Measurements from ENCODE around the gene WNT4. TPM values are rescaled to one million over a fixed set of nuclear protein-coding genes. Genes with fewer than 3 reads are reported as not detected.

Gene WNT4
- total RNA-seq, 1 donor from 2014 or later, result 1.1 TPM

DNA sequence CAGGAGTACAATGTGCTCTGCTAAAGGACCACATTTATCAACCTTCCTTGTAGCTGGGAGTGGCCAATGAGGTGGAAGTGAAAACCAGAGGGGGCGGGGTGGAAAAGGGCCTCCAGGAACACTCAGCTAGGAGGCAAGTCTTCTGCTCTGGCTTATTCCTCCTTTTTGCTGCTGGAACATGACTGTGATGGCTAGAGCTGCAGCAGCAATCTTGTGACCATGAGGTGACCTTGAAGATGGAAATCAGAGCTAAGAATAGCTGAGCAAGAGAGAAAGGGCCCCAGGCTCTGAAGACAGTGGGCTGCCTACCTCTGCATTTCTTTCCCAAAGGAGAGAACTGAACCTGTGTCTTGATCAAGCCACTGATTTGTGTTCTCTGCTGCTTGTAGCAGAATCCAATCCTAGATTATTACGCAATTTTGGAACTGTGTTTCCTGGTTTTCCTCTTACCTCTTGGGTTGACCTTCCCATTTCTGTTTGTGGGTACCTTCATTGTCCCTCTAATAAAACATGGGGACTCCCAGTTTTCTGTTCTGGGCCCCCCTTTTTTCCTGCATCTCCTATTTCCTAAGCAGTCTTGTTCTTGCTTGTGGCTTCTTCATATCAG, 36.4 kb upstream of the WNT4 start:
- TF ChIP-seq, protein P1, sequence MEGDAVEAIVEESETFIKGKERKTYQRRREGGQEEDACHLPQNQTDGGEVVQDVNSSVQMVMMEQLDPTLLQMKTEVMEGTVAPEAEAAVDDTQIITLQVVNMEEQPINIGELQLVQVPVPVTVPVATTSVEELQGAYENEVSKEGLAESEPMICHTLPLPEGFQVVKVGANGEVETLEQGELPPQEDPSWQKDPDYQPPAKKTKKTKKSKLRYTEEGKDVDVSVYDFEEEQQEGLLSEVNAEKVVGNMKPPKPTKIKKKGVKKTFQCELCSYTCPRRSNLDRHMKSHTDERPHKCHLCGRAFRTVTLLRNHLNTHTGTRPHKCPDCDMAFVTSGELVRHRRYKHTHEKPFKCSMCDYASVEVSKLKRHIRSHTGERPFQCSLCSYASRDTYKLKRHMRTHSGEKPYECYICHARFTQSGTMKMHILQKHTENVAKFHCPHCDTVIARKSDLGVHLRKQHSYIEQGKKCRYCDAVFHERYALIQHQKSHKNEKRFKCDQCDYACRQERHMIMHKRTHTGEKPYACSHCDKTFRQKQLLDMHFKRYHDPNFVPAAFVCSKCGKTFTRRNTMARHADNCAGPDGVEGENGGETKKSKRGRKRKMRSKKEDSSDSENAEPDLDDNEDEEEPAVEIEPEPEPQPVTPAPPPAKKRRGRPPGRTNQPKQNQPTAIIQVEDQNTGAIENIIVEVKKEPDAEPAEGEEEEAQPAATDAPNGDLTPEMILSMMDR (IDR thresholded peaks at IDR 0.05; ENCODE audit: insufficient read depth, low read length, severe bottlenecking), result no peak
- peaks cover 7% of the 10 kb centered on the region for H3K27me3 ChIP-seq (ENCODE audit: control insufficient read depth, insufficient read depth, low read length)
- H3K4me3 ChIP-seq (ENCODE audit: low read depth, low read length), result no peak overlapping the region
- no peak for DNase-seq (ENCODE audit: low read depth)
- FAIRE-seq, result no peak
- H3K36me3 ChIP-seq (ENCODE audit: control insufficient read depth, insufficient read depth, low read length), result no peaks in the 10 kb centered on the region

DNA sequence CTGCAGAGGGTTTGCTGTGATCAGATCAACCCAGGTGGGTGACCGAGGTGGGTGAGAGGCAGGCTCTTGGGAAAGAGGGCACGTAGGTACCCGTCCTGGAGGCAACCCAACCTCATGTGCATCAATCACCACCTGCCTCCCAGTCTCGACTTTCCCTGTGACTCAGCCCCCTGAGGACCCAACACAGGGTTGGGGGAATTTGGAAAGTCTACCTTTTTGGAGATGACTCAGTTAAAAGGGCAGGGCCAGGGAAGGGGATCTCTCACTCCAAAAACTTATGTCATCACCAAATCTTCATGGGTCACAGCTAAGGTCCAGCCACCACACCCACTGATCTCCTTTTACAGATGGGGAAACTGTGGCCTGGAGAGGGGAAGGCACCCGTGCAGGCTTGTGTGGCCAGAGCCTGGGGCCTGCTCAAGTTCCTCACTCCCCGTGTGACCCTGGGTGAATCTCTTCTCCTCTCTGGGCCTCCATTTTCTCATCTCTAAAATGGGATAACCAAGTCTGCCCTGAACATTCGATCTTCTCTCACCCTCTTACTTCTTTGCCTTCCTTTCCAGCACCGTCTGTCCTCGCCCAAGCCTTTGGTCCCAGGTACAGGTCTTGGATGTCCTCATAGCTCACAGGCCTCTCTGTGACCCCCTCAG, 34.6 kb upstream of the WNT4 start:
- Histone ChIP-seq H3K36me3 (ENCODE audit: control insufficient read depth, insufficient read depth, low read length) (no peaks in the 10 kb centered on the region), H3K27me3 (ENCODE audit: control insufficient read depth, insufficient read depth, low read length) (peaks cover 5% of the 10 kb centered on the region), H3K4me3 (ENCODE audit: low read depth, low read length) (no peak overlapping the region)
- no peak for FAIRE-seq
- TF ChIP-seq, protein P1 (IDR thresholded peaks at IDR 0.05; ENCODE audit: insufficient read depth, low read length, severe bottlenecking), result no peak
- DNase-seq (ENCODE audit: low read depth), result peak; percentile 89

DNA sequence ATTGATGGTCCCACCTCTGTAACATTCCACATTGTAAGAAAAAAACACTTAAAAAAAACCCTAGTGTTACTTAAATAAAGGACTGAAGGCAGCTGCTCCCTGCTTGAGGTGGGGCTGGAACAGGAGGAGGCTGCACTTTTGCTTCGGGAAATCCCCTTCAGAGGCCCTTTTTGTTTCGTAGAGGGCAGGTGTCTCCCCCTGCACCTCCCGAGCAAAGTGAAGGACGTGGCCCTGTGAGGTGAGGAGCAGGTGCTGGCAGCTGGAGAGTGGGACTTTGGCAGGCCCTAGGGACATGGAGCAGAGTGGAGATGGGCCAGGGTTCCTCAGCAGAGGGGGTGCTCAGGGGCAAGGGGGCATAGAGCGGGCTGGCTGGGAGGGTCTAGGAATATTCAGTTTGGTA, 33.4 kb upstream of the WNT4 start:
- Histone ChIP-seq H3K27me3 (ENCODE audit: control insufficient read depth, insufficient read depth, low read length) (no peaks in the 10 kb centered on the region), H3K36me3 (ENCODE audit: control insufficient read depth, insufficient read depth, low read length) (no peaks in the 10 kb centered on the region), H3K4me3 (ENCODE audit: low read depth, low read length) (no peak overlapping the region)
- TF ChIP-seq, protein P1 (IDR thresholded peaks at IDR 0.05; ENCODE audit: insufficient read depth, low read length, severe bottlenecking), result no peak
- DNase-seq (ENCODE audit: low read depth) (peak; percentile 8), FAIRE-seq (no peak)

DNA sequence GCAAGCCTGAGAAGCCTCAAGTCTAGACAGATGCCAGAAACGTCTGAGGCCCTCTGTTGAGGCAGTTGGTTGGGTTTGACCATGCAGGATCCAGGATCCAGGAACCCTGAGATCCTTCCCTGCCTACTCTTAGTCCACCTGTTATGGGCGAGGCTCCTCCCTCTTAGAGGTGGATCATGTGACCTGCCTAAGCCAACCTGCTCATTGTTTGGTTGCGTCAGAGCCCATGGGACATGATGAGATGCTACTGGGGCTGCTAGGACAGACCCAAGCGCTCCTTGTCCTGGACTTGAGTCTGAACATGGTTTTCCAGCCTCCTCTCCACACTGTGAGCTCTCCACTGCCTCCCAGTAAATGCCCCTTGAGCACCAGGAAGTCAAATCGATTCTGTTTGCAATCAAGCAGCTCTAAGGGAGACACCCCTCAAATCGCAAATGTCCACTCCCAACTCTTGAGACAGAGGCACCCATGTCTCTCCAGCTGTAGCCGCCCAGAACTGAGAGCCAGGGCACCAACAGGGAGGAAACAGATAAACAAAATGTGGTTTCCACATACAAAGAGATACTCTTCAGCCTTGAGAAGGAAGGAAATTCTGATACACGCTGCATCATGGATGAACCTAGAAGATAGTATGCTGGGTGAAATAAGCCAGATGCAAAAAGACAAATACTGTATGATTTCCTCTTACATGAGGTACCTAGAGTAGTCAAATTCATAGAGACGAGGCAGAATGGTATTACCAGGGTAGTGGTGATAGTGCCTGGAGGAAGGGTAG, 31.7 kb upstream of the WNT4 start:
- Histone ChIP-seq H3K4me3 (ENCODE audit: low read depth, low read length) (no peak overlapping the region), H3K27me3 (ENCODE audit: control insufficient read depth, insufficient read depth, low read length) (no peaks in the 10 kb centered on the region), H3K36me3 (ENCODE audit: control insufficient read depth, insufficient read depth, low read length) (no peaks in the 10 kb centered on the region)
- FAIRE-seq (no peak), DNase-seq (ENCODE audit: low read depth) (no peak)
- TF ChIP-seq, protein P1 (IDR thresholded peaks at IDR 0.05; ENCODE audit: insufficient read depth, low read length, severe bottlenecking), result no peak

DNA sequence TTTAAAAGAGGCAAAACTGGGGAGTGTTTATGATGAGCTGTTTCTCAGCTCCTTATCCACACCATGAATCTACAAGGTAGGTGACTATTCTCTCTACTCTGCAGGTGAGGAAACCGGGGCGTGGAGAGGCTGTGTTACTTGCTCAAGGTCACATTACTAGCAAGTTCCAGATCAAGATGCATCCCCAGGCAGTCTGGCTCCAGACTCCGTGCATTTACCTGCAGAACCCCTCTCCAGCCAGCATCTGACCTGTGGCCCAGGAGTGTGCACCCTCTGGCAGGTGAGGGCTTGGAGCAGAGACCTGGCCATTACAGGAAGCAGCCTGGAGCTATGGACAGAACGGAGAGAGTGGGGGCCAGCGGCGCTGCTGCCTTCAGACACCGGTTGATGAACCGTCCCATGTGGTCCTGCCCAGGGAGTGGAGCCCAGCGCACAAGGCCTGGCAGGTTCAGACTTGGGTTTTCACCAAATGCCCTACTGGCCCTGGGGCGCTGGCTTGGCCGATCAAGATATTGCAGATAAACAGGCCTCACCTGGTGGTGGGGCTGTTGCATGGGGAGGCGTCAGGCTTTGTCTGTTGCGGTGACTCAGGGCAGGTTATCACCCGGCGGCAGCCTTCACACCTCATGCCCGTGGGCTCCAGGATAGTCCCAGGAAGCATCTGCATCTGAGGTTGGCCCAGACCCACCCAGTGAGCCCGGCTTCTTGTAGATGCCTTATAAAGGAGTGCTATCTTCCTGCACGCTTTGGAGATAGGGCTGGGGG, 29.2 kb upstream of the WNT4 start:
- TF ChIP-seq, protein P1 (IDR thresholded peaks at IDR 0.05; ENCODE audit: insufficient read depth, low read length, severe bottlenecking), result no peak
- peak; percentile 8 for DNase-seq (ENCODE audit: low read depth)
- Histone ChIP-seq H3K36me3 (ENCODE audit: control insufficient read depth, insufficient read depth, low read length) (no peaks in the 10 kb centered on the region), H3K27me3 (ENCODE audit: control insufficient read depth, insufficient read depth, low read length) (no peaks in the 10 kb centered on the region), H3K4me3 (ENCODE audit: low read depth, low read length) (no peak overlapping the region)
- FAIRE-seq, result no peak
